Measurements from ENCODE around the gene FKBP1C. TPM values are rescaled to one million over a fixed set of nuclear protein-coding genes. Genes with fewer than 3 reads are reported as not detected.

The FKBP1C gene
- 0.69 TPM for total RNA-seq

GRCh38 chr6:63211343-63211742 is at the start of gene FKBP1C:
Gene FKBP1C (plus strand): TSS chr6:63211469.

Small RNA genes within 50 kb of the gene (small RNA-seq; reads per million reads assigned to genes)
- gene SPTLC1P3: not detected

Other genes starting within 250 kb of the FKBP1C start
- gene LGSN, start 108.5 kb downstream of the FKBP1C start, total RNA-seq: under 0.01 TPM